Measurements from ENCODE around the gene OR52A5.
"Not testable (repeated sequence)": the region's sequence is repeated elsewhere in the genome, so short reads cannot be mapped to it uniquely, and the experiment has no call there.

OR52A5 gene

DNA sequence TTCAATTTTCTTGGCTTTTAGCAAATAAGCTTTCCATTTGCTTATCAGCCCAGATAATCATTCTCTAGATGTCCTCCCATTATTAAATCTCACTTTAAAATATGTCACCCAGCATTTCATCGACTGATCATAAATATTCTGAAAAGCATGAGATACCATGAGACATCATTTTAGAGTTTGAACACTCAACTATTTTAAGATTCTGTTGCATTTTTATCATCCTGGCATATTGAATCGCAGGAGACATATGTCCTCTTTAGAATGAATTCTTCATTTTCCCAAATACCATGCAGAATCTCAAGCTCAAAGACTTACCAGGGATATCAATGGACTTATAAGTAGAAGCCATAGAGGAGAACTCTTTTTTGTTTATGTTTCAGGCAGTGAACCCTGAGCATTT lies at the start of gene OR52A5:
OR52A5 (minus strand) TSS at position 361 of the 400 bp plus-strand sequence. CDS start 5,714 bp downstream, outside the sequence.
- no peak for DNase-seq

DNA sequence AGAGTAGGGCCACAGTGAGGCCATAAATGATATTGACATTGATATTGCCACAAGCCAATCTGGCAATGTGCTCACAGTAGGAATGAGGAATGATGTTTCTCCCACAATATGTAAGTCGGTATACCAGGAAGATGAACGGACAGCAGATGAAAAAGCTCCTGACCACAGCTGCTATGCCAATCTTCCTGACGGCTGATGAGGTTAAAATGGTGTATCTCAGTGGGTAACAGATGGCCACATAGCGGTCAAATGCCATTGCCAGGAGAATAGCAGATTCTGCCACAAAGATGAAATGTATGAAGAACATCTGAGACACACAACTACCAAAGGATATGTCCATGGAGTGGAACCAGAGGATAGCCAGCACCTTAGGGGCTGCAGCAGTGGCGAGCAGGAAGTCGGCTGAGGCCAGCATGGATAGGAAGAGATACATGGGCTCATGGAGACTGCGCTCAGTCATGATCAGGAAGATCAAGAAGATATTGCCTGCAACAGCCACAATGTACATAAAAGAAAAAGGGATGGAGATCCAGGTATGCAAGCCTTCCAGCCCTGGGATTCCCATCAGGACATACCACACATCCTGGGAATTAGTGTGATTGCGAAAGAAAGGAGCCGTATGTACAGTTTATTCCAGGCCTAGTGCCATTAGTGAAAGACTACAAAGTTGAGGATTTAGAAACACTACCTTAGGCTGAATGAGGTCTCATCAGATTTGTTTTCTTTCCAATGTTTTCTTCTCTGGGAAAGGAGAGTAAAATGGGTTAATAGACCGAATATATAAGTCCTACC lies 40.1 kb upstream of the OR52A5 start:
- no peak for DNase-seq

DNA sequence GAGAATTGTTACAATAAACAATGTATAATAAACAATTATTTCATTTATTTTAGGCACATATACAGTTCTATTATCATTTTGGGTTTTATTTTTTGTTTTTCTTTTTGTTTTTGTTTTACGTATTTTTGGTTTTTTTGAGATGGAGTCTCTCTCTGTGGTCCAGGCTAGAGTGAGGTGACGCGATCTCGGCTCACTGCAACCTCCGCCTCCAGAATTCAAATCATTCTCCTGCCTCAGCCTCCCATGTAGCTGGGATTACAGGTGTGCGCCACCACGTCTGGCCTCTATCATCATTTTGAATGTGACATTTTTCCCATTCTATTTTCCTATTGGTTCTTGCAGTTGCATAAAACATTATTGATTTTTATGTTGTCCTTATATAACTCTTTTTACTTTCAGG lies 36.8 kb upstream of the OR52A5 start:
- no peak for DNase-seq

DNA sequence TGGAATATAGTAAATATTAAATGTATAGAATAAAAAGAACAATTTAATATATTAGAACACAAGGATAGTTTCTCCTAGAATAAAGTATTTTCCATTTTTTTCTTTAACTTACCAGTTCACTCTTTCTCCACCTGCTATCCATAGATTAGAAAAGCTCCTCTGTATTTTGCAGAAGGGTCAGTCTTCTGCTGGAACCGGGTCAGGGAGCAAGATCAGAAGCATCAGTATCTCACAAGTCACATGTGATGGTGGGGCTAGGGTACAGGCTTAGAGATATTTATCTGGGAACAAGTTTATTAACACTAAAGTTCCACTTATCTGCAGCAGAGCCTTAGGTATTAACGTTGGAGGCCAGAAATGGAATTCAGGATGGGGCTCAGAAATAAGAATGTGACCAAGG lies 33.7 kb upstream of the OR52A5 start:
- DNase-seq = no peak

DNA sequence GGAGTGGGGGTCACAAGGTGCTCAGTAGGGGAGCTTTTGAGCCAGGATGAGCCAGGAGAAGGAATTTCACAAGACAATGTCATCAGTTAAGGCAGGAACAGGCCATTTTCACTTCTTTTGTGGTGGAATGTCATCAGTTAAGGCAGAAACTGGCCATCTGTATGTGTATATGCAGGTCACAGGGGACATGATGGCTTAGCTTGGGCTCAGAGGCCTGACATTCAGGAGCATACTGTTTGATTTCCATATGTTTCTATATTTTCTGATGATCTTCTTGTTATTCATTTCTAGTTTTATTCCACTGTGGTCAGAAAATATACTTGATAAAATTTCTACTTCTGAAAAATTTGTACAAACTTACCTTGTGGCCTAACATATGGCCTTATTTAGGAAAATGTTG lies 27.7 kb upstream of the OR52A5 start:
- DNase-seq = not testable (repeated sequence)

DNA sequence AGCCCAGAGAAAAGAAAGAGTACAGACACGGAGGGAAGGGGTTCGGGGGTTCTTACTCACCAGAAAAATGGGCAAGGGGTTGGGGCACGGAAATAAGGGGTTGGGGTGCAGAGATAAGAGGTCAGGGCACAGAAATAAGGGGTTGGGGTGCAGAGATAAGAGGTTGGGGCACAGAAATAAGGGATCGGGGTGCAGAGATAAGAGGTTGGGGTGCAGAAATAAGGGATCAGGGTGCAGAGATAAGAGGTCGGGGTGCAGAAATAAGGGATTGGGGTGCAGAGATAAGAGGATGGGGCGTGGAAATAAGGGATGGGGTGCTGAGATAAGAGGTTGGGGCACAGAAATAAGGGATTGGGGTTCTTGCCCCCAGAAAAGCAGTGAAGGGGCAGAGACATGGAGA lies 26.7 kb upstream of the OR52A5 start:
- DNase-seq = not testable (repeated sequence)

DNA sequence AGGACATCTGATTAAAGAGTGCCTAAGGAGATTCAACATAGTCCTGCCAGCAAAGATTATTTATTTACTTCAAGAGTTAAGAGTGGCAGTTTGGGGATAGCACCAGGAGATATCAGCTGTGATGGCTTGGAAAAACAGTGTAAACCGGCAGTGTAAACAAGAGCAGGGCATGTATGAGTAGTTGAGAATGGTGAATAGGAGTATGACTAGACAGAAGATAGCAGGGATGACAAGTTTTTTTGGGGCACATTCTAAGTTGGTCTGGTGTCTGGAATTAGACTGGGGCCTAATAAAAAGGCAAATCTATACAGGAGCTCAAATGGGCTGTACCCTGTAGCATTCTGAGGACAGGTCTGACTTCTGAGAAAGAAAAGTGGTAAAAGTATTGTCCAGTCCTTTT lies 22.9 kb upstream of the OR52A5 start:
- not testable (repeated sequence) for DNase-seq

DNA sequence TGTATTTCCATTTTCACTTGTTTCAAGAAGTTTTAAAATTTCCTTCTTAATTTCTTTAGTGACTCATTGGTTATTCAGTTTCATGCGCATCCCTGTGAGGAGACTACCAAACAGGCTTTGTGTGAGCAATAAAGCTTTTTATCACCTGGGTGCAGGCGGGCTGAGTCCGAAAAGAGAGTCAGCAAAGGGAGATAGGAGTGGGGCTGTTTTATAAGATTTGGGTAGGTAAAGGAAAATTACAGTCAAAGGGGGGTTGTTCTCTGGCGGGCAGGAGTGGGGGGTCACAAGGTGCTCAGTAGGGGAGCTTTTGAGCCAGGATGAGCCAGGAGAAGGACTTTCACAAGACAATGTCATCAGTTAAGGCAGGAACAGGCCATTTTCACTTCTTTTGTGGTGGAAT lies 22.1 kb upstream of the OR52A5 start:
- not testable (repeated sequence) for DNase-seq

DNA sequence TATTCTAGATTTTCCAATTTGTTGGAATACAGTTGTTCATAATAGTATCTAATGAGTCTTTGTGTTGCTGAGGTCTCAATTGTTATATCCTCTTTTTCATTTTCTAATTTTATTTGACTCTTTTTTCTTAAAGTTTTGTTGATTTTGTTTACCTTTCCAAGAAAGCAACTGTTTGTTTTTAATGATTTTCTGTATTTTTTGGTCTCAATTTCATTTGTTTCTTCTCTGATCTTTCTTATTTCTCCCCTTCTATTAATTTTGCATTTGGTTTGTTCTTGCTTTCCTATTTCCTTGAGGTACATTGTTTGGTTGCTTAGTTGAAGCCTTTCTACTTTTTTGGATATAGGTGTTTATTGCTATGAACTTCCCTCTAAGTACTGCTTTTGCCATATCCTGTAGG lies 21.6 kb upstream of the OR52A5 start:
- DNase-seq = no peak

DNA sequence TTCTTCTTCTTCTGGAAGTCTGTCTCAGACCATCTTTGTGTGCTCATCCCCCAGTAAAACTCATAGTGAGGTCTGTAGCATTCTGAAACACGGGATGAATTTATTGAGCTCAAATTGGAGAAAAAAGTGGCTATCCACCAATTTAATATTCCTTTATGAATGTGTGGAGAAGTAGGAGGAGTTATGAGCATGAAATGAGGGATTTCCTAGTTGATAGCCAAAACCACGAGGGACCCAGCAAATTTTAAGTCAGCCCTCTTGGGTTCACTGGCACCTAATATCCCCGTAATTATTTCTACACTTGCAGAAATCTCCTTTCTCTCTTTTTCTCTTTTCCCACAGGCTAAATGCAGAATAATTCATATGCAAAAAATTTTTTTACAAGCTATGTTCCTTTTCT lies 16.5 kb upstream of the OR52A5 start, which contains the start of gene OR52A1:
OR52A1 (minus strand) TSS at position 101 of the 400 bp plus-strand sequence. CDS start 2,388 bp downstream, outside the sequence.
- DNase-seq = no peak

DNA sequence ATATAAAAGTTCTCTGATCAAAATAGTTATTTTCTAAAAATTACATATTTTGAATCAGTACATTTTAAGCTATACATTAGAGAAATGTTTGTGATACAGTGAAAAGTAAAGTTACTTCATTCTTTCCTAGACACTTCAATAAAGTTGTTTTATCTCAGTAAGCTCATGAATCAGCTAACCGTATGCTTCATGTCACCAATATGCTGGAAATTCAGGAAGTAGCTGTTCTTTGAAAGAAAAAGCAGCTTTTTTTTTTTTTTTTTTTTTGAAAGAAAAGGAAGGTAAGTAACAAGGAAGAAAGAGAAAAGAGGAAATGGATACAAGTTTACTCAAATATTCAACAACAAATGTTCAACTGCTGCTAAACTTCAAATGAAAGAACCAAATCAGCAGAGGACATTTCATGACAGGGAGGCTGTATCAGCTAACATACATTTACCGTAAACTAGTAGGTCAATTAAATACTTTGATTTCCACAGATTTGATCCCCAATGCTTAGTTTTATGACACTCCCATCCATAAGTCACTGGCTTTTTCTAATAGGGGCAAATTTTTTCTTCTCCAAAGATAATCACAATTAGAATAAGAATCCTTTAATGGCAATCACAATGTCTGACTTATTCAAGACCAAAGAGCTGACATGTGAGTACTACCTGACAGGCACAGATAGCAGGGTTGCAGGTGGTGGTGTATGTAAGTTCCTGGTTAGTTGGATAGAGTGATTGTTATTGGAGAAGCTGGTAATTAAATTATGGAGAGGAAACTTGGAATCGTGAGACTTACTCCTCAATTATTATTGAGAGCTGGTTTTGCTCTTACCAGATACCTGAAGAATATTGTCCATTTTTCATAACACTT lies 15.6 kb upstream of the OR52A5 start:
- no peak for DNase-seq

DNA sequence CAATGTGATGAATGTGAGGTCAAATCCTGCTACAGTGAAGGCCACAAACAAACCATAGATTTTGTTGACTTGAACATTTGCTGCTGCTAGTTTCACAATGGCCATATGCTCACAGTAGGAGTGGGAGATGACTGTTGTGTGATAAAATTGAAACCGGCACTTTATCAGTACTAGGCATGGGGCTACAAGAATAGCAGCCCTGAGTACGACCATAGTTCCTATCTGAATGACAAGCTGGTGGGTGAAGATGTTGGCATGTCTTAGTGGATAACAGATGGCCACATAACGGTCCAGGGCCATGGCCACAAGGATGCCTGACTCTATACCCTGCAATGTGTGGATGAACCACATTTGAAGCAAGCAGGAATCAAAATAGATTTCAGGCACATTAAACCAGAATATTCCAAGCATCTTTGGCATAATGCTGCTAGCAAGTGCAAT lies 13.6 kb upstream of the OR52A5 start:
- no peak for DNase-seq

DNA sequence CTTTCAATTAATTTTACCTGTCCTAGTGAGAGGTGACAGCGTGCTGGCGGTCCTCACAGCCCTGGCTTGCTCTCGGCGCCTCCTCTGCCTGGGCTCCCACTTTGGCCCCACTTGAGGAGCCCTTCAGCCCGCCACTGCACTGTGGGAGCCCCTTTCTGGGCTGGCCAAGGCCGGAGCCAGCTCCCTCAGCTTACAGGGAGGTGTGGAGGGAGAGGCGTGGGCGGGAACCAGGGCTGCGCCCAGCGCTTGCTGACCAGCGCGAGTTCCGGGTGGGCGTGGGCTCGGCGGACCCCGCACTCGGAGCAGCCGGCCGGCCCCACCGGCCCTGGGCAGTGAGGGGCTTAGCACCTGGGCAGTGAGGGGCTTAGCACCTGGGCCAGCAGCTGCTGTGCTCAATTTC lies 6.0 kb upstream of the OR52A5 start:
- not testable (repeated sequence) for DNase-seq

DNA sequence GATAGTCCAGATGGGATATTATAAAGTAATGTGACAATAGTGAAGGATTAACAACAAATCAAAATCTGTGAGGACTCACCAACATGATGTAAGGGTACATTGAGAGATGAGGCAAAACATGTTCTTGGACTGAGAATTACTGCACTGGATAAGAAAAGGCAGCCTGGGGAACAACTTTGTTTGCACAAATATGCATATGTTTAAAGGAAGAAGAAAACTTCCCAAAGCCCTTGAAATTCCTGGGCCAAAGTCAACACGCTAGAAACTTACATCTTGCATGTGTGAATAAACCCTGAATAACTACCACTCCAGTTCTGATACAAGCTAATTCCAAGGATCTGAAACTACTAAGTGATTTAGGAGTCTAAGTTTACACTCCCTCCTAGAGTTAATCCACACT lies 1.1 kb downstream of the OR52A5 start:
- no peak for DNase-seq

DNA sequence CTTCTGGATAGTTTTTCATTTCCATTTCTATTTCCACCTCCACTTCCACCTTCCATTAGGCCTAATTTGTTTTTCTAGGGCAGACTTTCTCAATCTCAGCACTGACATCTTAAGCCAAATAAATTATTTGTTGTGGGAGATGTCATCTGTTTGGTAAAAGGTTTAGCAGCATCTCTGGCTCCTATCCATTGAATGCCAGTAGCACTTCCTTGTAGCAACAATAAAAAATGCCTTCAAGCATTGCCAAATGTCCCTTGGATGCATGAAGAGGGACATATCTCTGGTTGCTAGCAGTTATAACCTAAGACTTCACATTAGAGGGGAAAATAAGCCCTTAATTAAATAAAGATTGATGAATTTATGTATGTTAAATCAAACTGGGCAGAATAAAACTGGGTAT lies 1.9 kb downstream of the OR52A5 start:
- no peak for DNase-seq

DNA sequence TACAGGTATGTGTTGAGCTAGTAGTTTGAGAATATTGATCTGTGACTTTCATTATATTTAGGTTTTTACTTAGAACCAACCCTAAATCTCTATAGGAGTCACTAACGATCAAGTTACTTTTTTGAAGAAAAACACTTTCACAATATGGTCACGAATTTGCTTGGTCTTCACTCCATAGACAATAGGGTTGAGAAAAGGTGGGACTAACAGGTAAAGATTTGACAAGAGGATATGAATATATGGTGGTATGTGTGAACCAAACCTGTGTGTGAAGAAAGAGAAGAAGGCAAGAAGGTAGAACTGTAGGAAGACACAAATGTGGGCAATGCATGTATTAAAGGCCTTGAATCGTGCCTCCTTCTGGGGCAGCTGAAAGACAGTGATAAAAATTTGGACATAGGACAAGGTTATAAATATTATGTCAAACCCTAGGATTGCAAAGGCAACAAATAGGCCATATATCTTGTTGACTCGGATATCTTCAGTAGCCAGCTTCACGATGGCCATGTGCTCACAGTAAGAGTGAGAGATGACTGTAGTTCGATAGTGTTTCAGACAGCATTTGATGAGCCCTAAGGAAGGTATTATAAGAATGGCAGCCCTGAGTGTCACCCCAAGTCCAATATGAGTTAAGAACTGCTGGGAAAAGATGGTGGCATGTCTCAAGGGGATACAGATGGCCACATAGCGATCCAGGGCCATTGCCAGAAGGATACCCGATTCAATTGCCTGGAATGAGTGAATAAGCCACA lies 6.4 kb downstream of the OR52A5 start:
- no peak for DNase-seq

DNA sequence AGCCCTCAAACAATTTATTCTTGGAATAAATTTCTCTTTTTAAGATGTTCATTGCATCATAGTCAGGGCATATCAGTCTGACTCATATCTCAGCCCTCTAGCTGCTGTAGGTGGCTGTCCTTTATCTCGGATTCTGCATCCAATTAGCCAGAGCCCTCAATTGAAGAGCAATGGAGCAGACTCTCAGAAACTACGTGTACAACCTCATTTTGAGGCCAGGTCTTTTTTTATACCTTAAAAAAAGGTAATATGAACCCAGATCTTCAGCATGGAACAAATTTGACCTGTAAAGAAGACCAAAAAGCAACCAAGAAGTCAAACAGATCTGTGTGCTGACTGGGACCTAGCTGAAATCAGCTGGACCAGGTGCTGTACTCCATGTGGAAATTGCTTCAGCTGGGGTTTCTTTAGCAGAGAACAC lies 8.7 kb downstream of the OR52A5 start:
- DNase-seq = no peak

DNA sequence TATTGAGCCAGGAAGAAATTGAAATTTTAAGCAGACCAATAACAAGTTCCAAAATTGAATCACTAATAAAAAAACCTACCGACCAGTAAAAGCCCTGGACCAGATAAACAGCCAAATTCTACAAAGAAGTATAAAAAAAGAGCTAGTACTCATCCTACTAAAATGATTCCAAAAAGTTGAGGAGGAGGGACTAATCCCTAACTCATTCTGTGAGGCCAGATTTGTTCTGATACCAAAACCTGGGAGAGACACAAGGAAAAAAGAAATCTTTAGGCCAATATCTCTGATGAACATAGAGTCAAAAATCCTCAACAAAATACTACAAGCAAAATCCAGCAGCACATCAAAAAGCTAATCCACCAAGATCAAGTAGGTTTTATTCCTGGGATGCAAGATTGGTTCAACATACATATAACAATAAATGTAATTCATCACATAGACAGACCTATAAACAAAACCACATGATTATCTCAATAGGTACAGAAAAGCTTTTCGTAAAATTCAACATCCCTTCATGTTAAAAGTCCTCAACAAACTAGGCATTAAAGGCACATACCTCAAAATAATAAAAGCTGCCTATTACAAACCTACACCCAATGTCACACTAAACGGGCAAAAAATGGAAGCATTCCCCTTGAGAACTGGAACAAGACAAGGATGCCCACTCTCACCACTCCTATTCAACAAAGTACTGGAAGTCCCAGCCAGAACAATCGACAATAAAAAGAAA lies 13.1 kb downstream of the OR52A5 start:
- no peak for DNase-seq

DNA sequence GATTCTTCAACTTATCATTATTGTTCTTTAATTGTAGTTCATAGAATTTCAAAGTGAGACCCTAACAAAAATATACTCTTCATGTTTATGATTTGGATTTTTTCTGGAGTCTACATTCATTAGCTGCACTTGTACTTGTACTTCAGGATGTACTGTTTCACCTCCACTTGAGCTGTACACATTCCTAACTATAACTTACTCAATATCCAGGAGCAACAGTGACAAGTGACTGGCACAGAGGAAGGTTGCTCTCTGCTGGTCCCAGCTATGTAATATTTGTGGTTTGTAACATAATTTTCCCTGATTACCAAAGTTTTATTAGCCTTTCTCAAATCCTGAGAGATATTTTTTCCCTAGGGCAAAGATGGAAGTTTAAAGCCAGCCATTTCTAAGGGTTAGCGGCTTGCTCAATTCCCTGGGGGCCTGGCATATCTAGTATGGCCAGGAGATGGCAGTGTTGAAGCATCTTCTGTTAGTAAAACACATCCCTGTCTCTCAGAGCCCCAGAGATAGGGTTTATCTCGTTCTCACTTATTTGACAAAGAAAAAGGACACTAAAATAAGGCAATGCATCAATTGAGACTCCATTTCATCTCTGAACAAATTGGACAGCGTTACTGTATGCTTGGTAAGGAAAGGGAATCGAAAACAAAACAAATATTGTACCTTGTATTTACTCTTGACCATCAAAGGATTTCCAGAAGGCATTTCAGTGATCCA lies 14.2 kb downstream of the OR52A5 start:
- DNase-seq = peak; percentile 48

DNA sequence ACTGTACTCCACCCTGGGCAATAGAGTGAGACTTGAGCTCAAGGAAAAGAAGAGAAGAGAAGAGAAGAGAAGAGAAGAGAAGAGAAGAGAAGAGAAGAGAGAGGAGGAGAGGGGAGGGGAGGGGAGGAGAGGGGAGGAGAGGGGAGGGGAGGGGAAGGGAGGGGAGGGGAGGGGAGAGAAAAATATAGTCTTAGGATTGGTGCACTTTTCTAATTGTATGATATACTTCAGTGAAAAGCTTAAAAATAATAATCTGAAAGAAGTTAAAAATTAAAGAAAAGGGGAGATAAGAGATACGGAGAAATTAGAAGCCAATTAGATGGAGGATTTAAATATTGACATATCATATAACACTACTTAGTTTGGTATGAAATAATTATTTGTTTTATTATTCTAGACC lies 19.3 kb downstream of the OR52A5 start:
- DNase-seq = no peak

DNA sequence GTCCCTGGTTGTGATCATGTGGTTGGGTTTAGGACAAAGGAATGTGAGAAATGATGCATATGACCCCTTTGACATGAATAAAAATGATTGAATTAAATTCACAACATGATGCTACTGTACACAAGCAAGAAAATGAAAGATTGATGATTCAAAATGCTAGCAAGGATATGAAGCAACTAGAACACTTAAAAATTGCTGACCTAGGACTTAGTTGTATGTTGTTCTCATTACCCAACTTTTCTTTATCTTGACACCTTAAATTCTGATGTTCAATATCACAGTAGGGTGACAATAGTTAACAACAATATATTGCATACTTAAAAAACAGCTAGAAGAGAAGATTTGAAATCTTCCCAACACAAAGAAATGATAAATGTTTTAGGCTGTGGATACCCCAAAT lies 20.6 kb downstream of the OR52A5 start:
- no peak for DNase-seq

DNA sequence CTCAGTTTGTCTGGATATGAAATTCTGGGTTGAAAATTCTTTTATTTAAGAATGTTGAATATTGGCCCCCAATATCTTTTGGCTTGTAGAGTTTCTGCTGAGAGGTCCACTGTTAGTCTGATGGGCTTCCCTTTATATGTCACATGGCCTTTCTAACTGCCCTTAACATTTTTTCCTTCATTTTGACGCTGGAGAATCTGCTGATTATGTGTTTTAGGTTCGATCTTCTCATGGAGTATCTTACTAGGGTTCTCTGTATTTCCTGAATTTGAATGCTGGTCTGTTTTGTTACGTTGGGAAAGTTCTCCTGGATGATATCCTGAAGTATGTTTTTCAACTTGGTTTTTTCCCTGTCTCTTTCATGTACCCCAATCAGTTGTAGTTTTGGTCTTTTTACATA lies 22.8 kb downstream of the OR52A5 start:
- no peak for DNase-seq
